DMS114 treated with DMSO at 0.1 percent for 48 hours (cell line): ENCODE results near the gene PTPRR.

Experiments used
- DNase-seq: peaks from one replicate; lab custom pipeline; 2025; ENCODE audit not compliant: unreplicated experiment; lab: John Stamatoyannopoulos, UW

The PTPRR gene

GRCh38 chr12:70920251-70920851, at the start of gene PTPRR:
TSS of gene PTPRR (minus strand) at chr12:70920738. CDS start at chr12:70920390, 348 bp downstream.
- no peak for DNase-seq

GRCh38 chr12:70966996-70967790, 46.7 kb upstream of the PTPRR start:
- DNase-seq = no peak

GRCh38 chr12:70966046-70966445, 45.5 kb upstream of the PTPRR start:
- DNase-seq = no peak

GRCh38 chr12:70964867-70965510, 44.5 kb upstream of the PTPRR start:
- DNase-seq = no peak

GRCh38 chr12:70963081-70963660, 42.6 kb upstream of the PTPRR start:
- DNase-seq = no peak

GRCh38 chr12:70962226-70962794, 41.8 kb upstream of the PTPRR start:
- DNase-seq = no peak

- no peak for DNase-seq
Observed at GRCh38 chr12:70960484-70960883, 39.9 kb upstream of the PTPRR start.

GRCh38 chr12:70955415-70955814, 34.9 kb upstream of the PTPRR start:
- DNase-seq = no peak

GRCh38 chr12:70950451-70950850, 29.9 kb upstream of the PTPRR start:
- DNase-seq = no peak

GRCh38 chr12:70948976-70949336, 28.4 kb upstream of the PTPRR start:
- DNase-seq = no peak

- no peak for DNase-seq
Observed at GRCh38 chr12:70948236-70948975, 27.9 kb upstream of the PTPRR start.

GRCh38 chr12:70936203-70936813, 15.8 kb upstream of the PTPRR start:
- DNase-seq = no peak

- no peak for DNase-seq
Observed at GRCh38 chr12:70933133-70933532, 12.6 kb upstream of the PTPRR start.

GRCh38 chr12:70929029-70929428, 8.5 kb upstream of the PTPRR start:
- no peak for DNase-seq

GRCh38 chr12:70928071-70928470, 7.5 kb upstream of the PTPRR start:
- no peak for DNase-seq

- DNase-seq = no peak
Observed at GRCh38 chr12:70927356-70927755, 6.8 kb upstream of the PTPRR start.

- no peak for DNase-seq
Observed at GRCh38 chr12:70925539-70925938, 5.0 kb upstream of the PTPRR start.

- DNase-seq = no peak
Observed at GRCh38 chr12:70920891-70921290, 353 bp upstream of the PTPRR start.

GRCh38 chr12:70919597-70920035, 922 bp downstream of the PTPRR start:
- DNase-seq = no peak

- DNase-seq = no peak
Observed at GRCh38 chr12:70919176-70919575, 1.4 kb downstream of the PTPRR start.
